Measurements from ENCODE around the gene PLD4. TPM values are rescaled to one million over a fixed set of nuclear protein-coding genes. Genes with fewer than 3 reads are reported as not detected.

PLD4 gene
- total RNA-seq, 1 experiment from 2014 or later = 0.15 TPM

DNA sequence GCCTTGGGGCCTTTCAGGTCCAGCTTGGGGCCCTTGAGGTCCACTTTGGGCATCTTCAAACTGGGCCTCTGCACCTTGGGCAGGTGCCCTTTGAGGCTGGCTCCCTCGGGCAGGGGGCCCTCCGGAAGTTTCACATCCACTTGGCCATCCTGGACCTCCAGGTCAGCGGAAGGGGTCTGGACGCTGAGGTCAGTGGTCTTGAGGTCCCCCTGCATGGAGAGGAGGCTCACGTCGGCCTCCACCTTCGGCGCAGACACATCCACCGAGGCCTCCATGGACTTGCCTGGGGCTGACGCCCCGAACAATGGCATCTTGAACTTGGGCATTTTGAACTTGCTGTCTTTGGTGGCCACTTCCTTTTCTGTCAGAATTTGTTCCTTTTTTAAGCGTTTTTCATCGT is 28.4 kb downstream of the PLD4 start:
- CTCF ChIA-PET = no interaction called here

GRCh38 chr14:104953896-104954656 is 29.4 kb downstream of the PLD4 start:
- intact Hi-C loops (cut with micrococcal nuclease; ENCODE audit: unreplicated experiment) = no loop called here
- ChIA-PET POLR2A (no interaction called here), CTCF (no interaction called here)
- Histone ChIP-seq H3K4me3 (ENCODE audit: low read depth in 2 of 2, low read length in 2 of 2) (no peak overlapping the region), H3K4me1 (ENCODE audit: control insufficient read depth, insufficient read depth, low read length) (no peaks in the 10 kb centered on the region), H3K27me3 (ENCODE audit: control insufficient read depth, insufficient read depth, low read length) (no peaks in the 10 kb centered on the region), H3K27ac (ENCODE audit: low read length) (no peak overlapping the region), H3K9me3 (ENCODE audit: control insufficient read depth, insufficient read depth, low read depth, low read length) (no peaks in the 10 kb centered on the region), H3K36me3 (ENCODE audit: control insufficient read depth, insufficient read depth, low read length) (peaks cover 4% of the 10 kb centered on the region; the same call in 1 of the 2 replicates)
- DNase-seq (ENCODE audit: low read depth, low spot score) (no peak), ATAC-seq (no peak)
- BruUV-seq (replicated peaks) = no TSS peak
- in situ Hi-C loops (cut with HindIII; ENCODE audit: low pct_unique_long_range_greater_than_20kb, low sequenced_read_pairs) = no loop called here
- TF ChIP-seq SIN3A (IDR thresholded peaks at IDR 0.05; ENCODE audit: borderline replicate concordance, insufficient read depth, low read depth, low read length) (no peak), TCF7L2 (IDR thresholded peaks at IDR 0.05; ENCODE audit: low read depth, low read length) (no peak), CTCF (IDR thresholded peaks at IDR 0.05) (no peak), POLR2AphosphoS5 (IDR thresholded peaks at IDR 0.05; ENCODE audit: low read depth, low read length) (no peak)
- TF ChIP-seq, protein P1, sequence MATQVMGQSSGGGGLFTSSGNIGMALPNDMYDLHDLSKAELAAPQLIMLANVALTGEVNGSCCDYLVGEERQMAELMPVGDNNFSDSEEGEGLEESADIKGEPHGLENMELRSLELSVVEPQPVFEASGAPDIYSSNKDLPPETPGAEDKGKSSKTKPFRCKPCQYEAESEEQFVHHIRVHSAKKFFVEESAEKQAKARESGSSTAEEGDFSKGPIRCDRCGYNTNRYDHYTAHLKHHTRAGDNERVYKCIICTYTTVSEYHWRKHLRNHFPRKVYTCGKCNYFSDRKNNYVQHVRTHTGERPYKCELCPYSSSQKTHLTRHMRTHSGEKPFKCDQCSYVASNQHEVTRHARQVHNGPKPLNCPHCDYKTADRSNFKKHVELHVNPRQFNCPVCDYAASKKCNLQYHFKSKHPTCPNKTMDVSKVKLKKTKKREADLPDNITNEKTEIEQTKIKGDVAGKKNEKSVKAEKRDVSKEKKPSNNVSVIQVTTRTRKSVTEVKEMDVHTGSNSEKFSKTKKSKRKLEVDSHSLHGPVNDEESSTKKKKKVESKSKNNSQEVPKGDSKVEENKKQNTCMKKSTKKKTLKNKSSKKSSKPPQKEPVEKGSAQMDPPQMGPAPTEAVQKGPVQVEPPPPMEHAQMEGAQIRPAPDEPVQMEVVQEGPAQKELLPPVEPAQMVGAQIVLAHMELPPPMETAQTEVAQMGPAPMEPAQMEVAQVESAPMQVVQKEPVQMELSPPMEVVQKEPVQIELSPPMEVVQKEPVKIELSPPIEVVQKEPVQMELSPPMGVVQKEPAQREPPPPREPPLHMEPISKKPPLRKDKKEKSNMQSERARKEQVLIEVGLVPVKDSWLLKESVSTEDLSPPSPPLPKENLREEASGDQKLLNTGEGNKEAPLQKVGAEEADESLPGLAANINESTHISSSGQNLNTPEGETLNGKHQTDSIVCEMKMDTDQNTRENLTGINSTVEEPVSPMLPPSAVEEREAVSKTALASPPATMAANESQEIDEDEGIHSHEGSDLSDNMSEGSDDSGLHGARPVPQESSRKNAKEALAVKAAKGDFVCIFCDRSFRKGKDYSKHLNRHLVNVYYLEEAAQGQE (IDR thresholded peaks at IDR 0.05; ENCODE audit: insufficient read depth in 1 of 2, low read depth in 2 of 2, low read length in 1 of 2) = no peak

More for the DNA sequence above, 28.4 kb downstream of the PLD4 start:
- POLR2A ChIA-PET = no interaction called here
- Histone ChIP-seq H3K36me3 (ENCODE audit: control insufficient read depth, insufficient read depth, low read length) (peaks cover 4% of the 10 kb centered on the region; the same call in 1 of the 2 replicates), H3K9me3 (ENCODE audit: control insufficient read depth, insufficient read depth, low read depth, low read length) (no peaks in the 10 kb centered on the region), H3K4me1 (ENCODE audit: control insufficient read depth, insufficient read depth, low read length) (no peaks in the 10 kb centered on the region), H3K27ac (ENCODE audit: low read length) (no peak overlapping the region), H3K4me3 (ENCODE audit: low read depth in 2 of 2, low read length in 2 of 2) (no peak overlapping the region), H3K27me3 (ENCODE audit: control insufficient read depth, insufficient read depth, low read length) (no peaks in the 10 kb centered on the region)
- no peak for ATAC-seq
- intact Hi-C loops (cut with micrococcal nuclease; ENCODE audit: unreplicated experiment) = no loop called here
- BruUV-seq (replicated peaks) = TSS peak; percentile 92
- no peak for DNase-seq (ENCODE audit: low read depth, low spot score)
- in situ Hi-C loops (cut with HindIII; ENCODE audit: low pct_unique_long_range_greater_than_20kb, low sequenced_read_pairs) = no loop called here
- TF ChIP-seq CTCF (IDR thresholded peaks at IDR 0.05) (no peak), SIN3A (IDR thresholded peaks at IDR 0.05; ENCODE audit: borderline replicate concordance, insufficient read depth, low read depth, low read length) (no peak), TCF7L2 (IDR thresholded peaks at IDR 0.05; ENCODE audit: low read depth, low read length) (no peak), POLR2AphosphoS5 (IDR thresholded peaks at IDR 0.05; ENCODE audit: low read depth, low read length) (no peak; the same call in 1 of the 2 replicates)
- TF ChIP-seq, protein P1 (IDR thresholded peaks at IDR 0.05; ENCODE audit: insufficient read depth in 1 of 2, low read depth in 2 of 2, low read length in 1 of 2) = no peak
